HG02973 (cell line): ENCODE data around the gene PCNX1.

ENCODE experiments used
- ATAC-seq: cut with Tn5 transposase; IDR thresholded peaks from one replicate; pipeline ENCODE4 v1.9.1; 2021; ENCODE audit warnings: moderate library complexity; ENCODE audit not compliant: unreplicated experiment

The PCNX1 gene

DNA sequence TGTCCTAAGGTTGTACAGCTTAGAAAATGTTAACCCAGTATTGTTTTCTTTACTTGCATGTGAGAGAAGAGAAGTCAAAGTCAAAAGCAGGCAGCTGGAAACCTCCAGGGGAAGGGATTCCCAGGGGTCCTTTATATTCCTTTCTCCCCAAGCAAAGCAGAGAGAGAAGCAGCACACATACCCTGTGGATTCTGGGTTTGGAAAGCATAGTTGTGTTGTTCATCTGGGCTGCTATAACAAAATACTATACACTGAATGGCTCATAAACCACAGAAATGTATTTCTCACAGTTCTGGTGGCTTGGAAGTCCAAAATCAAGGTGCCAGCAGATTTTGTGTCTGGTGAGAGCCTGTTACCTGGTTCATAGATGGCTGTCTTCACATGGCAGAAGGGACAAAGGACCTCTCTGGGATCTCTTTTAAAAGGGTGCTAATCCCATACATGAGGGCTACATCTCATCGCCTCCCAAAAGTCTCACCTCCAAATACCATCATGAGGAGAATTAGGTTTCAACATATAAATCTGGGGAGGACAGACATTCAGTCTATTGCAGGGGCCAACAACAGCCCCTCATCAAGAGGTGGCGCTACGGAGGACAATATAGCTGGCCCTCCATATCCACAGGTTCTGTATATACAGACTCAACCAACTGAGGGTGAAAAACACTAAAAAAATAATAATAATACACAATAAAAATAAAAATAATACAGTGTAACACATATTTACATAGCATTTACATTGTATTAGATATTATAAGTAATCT, 19.3 kb upstream of the PCNX1 start:
- no peak for ATAC-seq

GRCh38 chr14:70888681-70889175, 18.5 kb upstream of the PCNX1 start:
- ATAC-seq, result no peak

DNA sequence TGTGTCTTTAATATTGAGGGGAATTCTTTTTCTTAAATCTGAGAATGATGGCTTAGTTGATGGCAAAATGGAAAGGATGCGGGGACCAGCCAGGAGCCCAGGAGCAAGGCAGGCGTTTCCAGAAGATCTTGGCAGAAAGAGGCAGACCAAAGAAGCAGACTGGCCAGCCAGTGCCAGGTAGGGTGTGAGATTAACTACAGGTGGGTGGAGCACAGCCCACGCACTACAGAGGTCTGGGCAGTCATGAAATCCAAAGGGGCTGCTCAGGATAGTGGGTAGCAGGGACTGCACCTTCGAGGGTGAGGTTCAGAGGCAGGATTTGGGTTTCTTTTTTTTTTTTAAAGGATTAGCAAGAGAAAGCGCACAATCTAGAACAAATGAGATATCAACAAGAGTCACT, 17.7 kb upstream of the PCNX1 start:
- ATAC-seq, result no peak

- ATAC-seq, result no peak
Observed at GRCh38 chr14:70890826-70891659, 16.2 kb upstream of the PCNX1 start.

- no peak for ATAC-seq
Observed at GRCh38 chr14:70891737-70892136, 15.5 kb upstream of the PCNX1 start.

DNA sequence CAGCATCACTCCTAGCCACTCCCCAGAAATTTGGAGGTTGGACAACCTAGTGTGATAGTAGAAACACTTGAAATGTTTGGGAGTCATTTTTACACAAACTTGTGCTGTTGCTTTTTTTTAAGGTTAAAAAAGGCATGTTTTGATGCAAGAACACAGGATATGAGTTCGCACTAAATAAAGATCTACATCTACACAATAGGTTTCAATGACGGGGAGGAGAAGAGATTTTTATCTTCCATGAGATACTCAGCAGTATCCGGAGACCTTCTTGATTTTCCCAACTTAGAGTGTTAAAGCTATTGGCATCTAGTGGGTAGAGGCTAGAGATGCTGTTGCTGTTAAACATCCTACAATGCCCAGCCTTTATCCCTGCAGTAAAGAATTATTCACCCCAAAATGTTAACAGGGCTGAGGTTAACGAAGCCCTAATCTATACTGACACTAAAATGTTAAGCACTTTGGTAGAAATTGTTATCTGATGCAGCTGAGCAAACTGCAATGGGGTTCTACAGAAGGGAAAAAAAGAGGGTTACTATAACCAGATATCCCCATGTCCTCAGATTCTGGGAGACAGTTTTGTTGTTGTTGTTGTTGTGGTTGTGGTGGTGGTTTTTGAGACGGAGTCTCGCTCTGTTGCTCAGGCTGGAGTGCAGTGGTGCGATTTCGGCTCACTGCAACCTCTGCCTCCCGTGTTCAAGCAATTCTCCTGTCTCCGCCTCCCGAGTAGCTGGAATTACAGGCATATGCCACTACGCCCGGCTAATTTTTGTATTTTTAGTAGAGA, 14.0 kb upstream of the PCNX1 start:
- no peak for ATAC-seq

GRCh38 chr14:70893858-70894291, 13.4 kb upstream of the PCNX1 start:
- no peak for ATAC-seq

DNA sequence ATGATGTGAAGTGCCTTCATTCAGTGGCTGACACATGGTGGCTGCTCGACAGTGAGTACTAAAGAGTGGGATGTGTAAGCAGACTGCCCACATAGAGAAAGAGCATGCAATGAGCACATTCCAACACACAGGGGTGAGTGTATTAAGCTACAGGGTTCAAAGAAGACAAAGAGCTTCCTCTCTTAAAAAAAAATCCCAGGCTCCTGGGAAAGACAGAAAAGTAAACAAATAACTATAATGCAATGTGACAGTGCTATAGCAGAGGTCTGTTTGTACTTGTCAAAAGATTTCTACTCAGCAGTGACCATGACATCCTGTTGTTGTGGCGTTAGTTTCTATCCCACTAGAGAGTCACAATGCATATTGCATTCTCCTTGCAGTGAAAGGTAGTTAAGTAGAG, 12.4 kb upstream of the PCNX1 start:
- no peak for ATAC-seq

GRCh38 chr14:70896317-70896716, 10.9 kb upstream of the PCNX1 start:
- ATAC-seq, result no peak

GRCh38 chr14:70896981-70897380, 10.3 kb upstream of the PCNX1 start:
- no peak for ATAC-seq

- no peak for ATAC-seq
Observed at GRCh38 chr14:70897464-70897863, 9.8 kb upstream of the PCNX1 start.

DNA sequence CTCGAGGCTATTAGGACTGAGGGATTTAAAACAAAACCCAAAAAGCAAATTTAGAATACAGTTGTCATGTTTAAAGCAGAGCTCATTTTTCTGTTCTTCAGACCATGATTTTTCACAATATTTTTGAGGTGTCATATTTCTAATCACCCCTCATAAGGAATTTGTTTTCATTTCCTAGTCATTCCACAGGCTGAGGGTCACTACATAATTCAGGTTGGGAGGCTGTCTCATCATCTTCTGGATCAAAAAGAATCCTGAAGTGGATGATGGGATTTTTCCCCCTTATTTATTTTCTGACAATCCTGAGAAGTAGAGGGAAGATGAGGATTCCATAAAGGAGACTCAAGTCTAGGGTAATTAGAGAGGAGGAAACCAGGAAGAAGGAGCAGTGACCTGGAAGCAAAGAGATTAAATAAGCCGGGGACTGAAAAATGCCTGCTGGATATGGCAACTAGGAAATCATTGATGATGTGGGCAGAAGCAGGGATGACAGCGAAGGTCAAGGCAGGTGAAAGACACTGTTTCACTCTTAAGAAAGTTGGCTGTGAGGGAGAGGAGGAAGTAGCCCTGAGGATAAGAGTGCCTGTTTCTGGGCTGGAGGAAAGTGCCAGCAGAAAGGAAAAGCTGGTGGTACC, 9.0 kb upstream of the PCNX1 start:
- ATAC-seq, result no peak

DNA sequence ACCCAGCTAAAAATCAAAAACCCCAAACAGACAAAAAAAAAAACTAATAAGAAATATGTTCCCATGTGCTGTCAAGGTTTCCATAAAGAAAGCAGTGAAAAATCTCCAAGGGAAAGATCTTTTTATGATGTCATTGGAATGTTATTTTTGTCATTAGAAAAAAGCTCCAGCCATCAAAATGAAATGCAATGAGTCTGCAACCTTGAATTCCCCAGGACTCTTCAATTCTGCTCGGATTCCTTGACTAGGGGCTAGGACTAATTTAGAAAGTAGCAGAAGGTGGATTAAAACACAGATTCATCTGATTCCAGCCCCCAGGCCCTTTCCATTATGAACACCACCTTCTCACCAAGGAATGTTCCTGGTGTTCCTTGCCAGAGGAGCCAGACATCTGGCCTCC, 6.0 kb upstream of the PCNX1 start:
- ATAC-seq, result no peak

DNA sequence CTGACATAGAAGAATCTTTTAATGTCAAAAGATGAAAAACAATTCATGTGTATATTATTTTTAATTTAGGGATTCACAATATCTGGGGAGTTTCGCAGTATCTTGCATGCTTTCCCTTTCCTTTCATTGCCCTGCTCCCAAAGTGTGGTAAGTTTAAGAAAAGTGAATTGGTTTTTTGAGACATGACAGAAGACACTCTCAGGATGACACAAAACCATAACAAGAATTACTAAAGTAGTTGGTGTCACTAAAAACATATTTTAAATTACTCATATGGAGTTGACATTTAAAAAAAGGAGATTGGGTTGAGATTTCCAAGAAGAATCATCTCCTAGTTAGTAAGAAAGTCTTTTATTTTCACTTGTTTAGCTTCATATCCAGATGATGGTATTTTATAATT, 5.1 kb upstream of the PCNX1 start:
- ATAC-seq, result no peak

DNA sequence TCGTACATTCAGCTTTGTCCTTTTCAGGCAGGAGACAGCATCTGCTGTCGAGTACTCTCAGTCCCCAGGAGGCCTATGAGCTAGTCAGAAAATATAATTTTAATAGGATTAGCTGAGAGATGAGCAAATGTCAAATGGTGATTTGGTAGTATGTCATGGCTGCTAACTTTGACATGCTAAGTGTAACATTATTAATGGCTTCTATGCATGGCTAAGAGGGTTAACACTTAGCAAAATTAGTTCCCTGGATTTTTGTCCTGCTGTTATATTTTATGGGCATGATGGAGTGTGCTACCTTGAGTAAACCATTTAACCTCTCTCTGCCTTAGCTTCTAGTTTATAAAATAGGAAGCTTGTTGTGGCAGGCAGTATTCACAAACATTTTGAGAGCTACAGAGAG, 2.9 kb upstream of the PCNX1 start:
- ATAC-seq, result no peak

GRCh38 chr14:70905301-70905700, 2.0 kb upstream of the PCNX1 start:
- ATAC-seq, result no peak

DNA sequence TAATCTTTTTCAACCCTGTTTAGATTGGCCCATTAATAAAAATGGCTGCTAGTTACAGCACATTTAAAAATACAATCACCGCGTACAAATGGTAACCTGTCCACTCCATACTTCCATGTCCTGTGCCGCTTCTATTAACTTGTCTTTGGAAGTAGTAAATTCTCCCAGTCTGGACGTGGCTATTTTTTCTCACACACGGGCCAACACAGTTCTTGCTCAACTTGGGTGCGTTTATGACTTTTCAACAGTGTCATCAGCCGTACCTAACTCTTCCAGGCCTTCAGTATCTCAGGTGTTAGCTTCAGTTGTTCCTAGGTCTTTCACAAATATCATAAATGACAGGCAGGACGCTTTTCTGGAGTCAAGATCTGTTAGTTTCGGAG, 475 bp upstream of the PCNX1 start:
- no peak for ATAC-seq

GRCh38 chr14:70907996-70908934, 1.0 kb downstream of the PCNX1 start:
- ATAC-seq, result peak; percentile 23

DNA sequence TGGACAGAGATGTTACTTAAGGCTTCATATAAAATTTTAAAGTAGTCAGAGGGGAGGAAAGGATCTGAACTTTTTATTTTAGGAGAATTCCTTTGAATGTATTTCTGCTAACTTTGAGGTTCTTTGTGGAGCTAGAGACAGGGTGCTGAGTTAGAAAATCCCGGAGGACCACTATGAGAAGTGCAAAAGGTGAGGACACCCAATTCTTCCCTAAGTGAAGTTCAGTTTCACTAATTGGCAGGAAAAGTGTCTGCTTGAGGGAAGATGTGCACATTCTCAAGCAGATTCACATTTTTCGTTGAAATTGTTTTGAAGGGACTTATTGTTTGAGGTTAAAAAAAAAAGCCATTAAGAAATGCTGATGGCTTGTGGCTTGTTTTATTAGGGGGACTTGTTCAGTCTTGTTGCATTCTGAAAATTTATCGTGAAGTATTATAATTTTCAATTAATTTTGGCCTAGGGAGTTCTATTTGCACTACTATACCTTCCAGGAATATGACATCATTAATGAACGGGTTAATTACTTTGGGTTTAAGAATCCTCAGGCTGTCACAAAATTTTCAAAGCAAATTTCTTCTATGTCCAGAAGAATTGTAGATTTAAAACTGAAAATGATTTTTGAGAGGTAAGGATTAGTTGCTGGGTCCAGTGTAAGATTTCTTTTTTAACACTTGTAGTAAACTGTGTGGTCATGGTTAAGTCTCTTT, 1.8 kb downstream of the PCNX1 start:
- ATAC-seq, result no peak
